Measurements from ENCODE around the gene CPNE6.

CPNE6 gene

DNA sequence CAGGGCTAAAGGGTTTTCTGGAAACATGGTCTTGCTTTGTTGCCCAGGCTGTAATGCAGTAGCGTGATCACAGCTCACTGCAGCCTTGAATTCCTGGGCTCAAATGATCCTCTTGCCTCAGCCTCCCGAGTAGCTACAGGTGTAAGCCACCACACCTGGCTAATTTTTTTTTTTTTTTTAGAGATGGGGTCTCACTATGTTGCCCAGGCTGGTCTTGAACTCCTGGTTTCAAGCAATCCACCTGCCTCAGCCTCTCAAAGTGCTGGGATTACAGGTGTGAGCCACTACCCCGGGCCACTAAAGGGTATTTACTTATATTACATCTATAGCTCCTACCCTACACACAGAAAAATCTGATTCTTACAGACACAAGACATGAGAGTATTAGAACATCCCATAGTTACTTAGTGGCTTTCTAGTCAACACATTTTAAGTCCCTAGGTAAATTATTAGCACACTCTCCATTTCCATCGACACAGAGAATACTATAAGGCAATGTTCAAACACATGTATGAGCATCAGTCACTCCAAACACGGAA lies 37.0 kb downstream of the CPNE6 start:
- no peak for DNase-seq

DNA sequence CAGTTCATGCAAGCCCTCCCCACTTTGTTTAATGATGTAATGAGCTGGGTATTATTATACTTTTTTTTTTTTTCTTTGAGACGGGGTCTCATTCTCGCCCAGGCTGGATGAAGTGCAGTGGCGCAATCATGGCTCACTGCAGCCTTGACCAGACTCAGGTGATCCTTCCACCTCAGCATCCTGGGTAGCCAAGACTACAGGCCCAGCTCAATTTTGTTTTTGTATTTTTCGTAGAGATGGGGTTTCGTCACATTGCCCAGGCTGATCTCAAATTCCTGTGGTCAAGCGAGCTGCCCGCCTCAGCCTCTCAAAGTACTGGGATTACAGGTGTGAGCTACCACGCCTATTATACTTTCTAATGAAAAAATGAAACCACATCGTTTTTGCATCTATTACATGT lies 38.7 kb downstream of the CPNE6 start:
- DNase-seq: no peak

DNA sequence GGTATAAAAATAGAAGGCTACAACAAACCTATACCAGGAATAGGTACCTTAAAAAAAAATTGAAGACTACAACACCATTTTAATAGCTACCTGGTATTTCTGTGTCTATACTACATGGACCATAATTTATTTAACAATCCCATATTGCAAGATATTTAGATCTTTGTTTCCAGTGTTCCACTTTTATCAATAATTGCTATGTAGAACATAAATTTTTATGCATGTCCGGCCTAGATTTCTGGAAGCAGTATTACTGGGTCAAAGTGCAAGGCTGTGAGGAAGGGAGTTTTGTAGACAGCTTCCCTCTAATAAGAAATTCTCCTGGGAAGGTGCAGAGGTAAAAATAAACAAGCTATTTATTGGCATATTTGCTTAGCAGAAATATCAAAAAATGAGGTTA lies 39.2 kb downstream of the CPNE6 start:
- no peak for DNase-seq

DNA sequence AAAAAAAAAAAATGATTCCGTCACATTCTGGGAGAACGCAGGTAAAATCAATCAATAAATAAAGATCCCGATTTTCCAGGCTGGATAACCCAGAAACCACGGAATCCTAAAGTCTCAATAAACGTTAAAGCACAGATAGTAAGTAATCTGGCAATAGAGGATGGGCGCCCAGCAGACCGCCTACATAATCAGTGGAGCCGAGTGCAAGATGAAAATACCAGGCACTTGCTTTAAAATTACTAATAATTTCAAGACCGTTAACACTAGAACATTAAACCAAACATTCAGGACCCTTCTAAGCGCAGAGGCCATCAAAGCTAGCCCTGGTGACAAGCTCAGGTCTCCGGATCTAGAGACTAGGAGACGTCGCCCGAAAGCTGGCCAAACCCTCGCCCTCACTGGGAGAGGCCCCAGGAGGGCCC lies 42.0 kb downstream of the CPNE6 start:
- DNase-seq: no peak

DNA sequence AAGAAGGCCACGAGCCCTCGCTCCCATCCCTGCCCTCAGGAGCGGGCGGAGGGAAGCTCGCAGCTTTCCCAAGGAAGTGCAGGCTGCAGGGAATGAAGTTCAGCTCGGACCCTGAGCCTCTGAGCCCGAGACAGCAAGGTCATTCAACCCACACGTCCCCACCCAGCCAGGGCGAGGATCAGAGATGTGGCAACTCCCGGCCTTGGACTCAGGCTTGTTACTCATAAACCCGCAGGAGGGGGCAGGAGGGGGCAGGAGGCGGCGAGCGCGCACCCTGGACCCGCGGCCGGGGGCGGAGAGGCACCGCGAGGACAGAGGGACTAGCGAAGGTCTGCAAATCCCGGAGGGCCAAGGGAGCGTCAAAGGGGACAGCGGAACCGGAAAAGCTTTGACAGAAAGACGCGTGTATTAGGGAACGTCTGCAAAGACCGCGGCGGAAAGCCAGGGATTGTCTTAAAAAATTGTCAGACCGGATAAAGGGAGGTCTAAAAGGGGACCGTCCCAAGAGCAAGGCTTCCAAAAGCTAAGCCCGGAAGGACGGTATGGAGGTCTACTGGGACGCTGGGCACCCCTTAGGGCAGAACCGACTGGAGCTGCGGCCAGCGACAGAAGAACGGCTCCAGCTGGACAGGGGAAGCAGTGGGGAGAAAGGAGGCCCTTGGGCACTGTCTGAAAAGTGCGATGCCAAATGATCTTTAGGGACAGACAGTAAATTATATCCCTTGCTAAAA lies 42.6 kb downstream of the CPNE6 start:
- DNase-seq: peak; percentile 89

DNA sequence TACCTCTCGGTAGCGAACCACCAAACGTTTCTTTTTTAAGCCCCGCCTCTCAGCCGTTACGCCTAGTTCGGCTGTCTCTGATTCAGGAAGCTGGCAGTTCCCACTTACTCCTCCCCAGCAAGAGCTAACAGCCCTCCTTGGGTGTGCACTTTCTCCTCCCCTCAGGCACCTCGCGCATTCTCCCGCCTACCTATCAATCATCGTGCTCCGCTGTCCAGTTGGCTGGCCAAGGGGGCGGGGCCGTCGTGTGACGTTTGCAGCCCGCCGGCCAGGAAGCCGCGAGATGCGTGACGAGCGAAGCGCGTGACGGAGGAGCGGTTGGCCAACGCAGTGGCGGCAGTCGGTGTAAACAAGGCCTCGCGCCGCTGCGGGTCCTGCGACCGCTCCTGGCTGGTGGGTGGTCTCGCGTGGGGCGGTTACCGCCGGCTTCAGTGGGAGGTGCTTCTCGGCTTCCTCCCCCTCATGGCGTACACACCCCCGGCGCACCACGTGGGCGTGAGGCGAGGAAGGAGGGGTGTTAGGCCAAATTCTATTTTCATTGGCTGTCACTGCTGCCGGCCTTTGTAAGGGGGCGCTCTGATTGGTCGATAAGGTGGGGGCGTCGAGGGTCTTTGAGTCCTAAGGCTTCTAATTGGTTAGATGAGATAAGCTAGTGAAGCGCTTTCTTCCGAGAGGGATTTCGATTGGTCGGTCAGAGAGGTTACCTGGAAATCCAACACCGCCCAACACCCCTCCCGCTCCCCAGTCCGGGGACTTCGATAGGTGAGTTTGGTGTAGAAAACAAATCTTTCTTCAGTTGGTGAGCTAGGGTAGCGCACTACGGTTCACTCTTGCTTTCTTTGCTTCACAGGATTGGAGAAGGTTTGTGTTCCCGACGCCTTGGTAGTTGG lies 43.4 kb downstream of the CPNE6 start, which contains the start of the genes DCAF11 and NRL:
DCAF11 (plus strand) TSS at position 246 of the 890 bp plus-strand sequence. CDS start 818 bp downstream, outside the sequence.
NRL (minus strand) TSS at position 418 of the 890 bp plus-strand sequence. CDS start 32,101 bp downstream, outside the sequence.
- DNase-seq: peak; percentile 100

DNA sequence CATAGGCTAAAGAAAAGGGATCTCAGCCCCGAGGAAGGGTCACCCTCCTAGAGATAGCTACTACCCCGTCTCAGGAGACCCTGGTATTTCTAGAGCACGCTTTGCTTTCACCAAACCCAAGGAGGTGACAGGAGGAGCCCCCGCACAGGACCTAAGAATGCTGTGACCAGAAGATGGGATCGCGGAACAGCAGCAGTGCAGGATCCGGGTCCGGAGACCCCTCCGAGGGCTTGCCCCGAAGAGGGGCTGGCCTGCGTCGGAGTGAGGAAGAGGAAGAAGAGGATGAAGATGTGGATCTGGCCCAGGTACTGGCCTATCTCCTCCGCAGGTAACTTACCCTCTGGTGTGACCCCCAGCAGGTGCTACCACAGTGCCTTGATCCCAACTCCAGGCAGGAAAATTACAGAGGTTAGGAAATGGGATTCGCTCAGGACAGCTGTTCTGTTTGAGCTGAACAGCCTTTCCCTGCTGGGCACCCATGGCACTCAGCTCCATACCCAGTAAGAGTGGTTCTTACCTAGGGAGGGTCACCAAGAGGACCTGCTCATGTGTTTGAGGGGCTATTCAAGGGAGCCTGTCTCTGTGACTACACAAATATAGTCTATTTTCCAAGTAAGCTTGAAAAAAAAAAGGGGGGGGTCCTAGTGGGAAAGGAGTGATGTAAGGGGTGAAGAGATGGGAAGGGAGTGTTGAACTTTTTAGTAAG lies 44.2 kb downstream of the CPNE6 start:
- no peak for DNase-seq

DNA sequence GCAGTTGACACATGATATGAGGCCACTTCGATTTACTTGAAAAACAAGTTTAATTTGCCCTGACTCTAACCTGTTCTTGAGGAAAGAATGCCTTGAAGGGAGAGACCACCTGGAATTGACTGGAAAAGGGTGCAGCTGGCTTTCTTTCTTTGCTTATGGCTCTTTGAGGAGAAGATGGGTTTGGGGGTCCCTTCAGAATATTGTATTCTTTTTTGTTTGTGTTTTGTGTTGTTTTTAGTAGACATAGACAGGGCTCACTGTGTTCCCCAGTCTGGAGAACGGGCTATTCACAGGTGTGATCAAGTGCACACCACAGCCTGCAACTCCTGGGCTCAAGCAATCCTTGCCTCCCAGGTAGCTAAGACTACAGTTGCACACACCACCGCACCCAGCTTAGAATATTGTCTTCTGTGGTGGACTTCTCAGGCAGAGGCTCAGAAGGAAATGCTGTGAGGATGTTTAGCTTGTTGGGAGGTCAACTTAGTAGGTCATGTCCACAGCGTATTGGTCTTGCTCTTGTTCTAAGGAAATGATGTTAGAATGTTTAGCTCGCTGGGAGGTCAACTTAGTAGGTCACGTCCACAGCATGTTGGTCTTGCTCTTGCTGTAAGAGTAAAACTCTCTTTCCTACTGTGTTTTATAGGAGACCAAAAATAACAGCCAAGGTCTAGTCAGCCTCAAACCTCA lies 44.9 kb downstream of the CPNE6 start:
- DNase-seq: no peak

DNA sequence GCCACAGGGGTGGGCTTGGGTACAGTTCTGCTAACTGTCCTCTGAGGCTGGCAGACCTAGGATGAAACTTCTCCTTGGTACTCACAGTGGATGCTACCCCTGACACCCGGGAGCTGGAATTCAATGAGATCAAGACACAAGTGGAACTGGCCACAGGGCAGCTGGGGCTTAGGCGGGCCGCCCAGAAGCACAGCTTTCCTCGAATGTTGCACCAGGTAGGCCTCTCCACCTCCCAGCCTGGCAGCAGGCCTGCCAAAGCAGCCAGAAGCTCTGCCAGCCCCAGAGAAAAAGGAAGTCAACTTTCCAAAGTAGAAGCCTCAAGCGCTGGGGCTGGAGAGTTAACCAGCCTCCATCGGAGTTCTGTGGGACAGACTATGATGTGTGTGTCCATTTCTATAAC lies 45.8 kb downstream of the CPNE6 start:
- DNase-seq: no peak

DNA sequence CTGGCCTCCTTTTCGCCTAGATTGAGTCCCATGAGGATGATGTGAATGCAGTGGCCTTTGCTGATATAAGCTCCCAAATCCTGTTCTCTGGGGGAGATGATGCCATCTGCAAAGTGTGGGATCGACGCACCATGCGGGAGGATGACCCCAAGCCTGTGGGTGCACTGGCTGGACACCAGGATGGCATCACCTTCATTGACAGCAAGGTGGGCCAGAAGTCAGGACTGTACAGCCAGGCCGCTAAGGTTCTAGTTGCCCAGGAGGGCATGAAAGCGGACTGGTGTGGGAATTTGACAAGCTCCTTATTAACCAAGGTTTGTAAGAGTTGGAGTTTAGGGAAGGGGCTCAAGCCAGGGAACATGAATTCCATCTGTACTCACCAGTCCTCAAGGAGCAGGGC lies 48.3 kb downstream of the CPNE6 start:
- no peak for DNase-seq

DNA sequence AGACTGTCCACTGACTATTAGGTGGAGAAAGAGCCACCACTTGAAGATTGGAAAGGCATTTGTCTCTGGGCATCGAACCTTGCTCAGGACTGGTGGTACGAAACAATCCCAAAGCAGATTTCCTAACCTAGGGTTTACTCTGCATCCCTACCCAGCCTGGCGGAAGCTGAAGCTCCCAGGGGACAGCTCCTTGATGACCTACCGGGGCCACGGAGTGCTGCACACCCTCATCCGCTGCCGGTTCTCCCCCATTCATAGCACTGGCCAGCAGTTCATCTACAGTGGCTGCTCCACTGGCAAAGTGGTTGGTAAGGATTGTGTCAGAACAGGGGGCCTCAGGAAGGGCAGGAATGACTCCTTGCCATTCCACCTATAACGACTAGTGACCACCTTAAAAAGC lies 49.8 kb downstream of the CPNE6 start:
- no peak for DNase-seq

DNA sequence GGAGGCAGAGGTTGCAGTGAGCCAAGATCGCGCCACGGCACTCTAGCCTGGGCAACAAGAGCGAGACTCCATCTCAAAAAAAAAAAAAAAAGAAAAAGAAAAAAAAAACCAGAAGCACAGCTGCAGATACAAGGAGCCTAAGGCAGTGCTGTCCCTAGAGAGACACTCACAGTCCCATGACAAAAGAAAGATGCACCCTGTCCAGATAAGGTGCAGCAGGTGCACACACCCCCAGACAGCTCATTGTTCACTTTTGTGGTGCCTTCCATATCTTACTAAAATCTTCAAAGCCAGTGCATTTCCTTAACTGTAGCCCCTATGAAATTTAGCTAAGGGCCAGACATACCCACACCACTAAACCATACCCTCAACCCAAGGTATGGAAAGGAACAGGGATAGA lies 51.1 kb downstream of the CPNE6 start:
- DNase-seq: no peak

DNA sequence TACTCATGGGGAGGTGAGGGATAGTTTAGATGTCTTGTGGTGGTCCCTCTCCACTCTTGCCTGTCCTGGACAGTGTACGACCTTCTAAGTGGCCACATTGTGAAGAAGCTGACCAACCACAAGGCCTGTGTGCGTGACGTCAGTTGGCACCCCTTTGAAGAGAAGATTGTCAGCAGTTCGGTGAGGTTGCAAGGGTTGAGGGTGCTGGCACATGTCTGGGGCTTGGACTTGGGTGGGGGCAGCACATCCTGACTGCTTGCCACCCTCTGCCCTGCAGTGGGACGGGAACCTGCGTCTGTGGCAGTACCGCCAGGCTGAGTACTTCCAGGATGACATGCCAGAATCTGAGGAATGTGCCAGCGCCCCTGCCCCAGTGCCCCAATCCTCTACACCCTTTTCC lies 51.5 kb downstream of the CPNE6 start:
- DNase-seq: no peak

DNA sequence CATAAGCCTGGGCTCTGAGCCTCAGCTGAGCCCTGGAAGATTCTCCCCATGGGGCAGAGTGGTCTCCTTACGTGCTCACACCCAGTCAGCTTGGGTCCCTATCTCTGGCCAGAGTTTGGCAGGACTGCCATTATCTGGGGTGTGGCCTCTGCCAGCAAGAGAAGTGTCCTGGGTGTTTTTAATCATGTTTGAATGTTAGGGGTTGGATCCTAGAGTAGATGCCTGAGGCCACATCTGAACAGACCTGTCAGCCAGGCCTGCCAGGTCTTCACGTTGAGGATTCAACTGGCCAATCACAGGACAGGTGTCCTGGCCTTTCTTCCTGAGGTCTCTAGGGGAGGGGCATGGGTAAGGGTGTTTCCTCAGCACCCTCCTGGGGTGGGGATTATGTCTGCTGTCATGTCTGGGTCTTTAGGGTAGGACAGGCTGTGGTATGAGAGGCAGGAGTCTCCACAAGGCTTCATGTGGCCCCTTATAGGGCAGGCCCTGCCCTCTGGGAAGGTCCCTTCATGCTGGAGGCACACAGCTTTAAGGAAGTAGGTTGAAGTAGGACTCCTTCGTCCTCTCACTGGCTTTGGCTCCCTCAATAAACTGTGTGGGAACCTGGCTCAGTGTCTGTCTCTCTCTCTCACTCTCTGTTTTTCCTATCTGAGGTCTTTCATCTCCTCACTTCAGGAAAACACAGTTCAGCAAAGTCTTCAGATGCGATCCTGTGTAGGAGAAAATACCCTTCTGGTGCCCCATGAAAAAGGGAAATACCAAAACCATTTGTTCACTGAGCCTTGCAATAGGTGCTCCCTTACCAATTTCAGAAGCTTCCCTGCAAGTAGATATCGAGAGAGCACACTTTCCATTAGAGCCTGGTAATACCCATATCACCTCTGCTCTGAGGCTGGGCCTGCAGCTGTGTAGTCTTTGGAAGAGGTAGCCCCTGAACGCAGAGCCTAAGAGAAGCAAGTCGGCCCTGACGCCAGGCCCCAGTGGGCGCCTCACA lies 52.4 kb downstream of the CPNE6 start:
- DNase-seq: no peak

DNA sequence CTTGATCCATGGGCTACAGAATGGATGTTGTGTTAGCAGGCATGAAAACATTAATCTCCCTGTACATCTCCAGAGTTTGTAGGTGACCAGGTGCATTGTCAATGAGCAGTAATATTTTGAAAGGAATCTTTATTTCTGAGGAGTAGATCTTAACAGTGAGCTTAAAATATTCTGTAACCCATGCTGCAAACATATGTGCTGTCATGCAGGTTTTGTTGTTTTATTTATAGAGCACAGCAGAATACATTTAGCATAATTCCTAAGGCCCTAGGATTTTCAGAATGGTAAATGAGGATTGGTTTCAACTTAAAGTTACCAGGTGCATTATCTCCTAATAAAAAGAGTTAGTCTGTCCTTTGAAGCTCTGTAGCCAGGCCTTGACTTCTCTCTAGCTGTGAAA lies 55.6 kb downstream of the CPNE6 start:
- no peak for DNase-seq

DNA sequence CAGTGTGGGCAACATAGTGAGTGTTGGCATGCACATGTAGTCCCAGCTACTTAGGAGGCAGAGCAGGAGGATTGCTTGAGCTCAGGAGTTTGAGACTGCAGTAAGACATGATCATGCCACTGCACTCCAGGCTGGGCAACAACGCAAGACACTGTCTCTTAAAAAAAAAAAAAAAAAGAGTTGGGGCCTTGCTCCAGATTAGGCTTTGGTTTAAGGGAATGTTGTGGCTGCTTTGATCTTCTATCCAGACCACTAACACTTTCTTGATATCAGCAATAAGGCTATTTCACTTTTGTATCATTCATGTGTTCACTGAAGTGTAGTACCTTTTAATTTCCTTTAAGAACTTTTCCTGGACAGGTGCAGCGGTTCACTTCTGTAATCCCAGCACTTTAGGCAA lies 56.3 kb downstream of the CPNE6 start:
- no peak for DNase-seq
